Measurements from ENCODE around the gene ITM2C.

ITM2C gene

GRCh38 chr2:230874876-230875275 is 10.1 kb downstream of the ITM2C start:
- Mint-ChIP-seq H3K4me1 (peaks cover 88% of the 10 kb centered on the region), H3K27me3 (no peaks in the 10 kb centered on the region), H3K27ac (no peak overlapping the region)

GRCh38 chr2:230875347-230876315 is 10.9 kb downstream of the ITM2C start:
- Mint-ChIP-seq H3K9me3 (no peaks in the 10 kb centered on the region), H3K4me3 (no peak overlapping the region), H3K4me1 (peaks cover 80% of the 10 kb centered on the region), H3K27ac (peak overlapping the region in 1 of 2 donors; percentile 19), H3K27me3 (no peaks in the 10 kb centered on the region)
- DNase-seq (no peak), ATAC-seq (no peak)

More at GRCh38 chr2:230874876-230875275, 10.1 kb downstream of the ITM2C start:
- ATAC-seq (no peak), DNase-seq (no peak)
- no peaks in the 10 kb centered on the region for H3K9me3 Mint-ChIP-seq
- H3K4me3 Mint-ChIP-seq: peak overlapping the region; percentile 19 to 20

GRCh38 chr2:230877116-230877758 is 12.5 kb downstream of the ITM2C start:
- peaks cover 71% of the 10 kb centered on the region for H3K4me1 Mint-ChIP-seq
- H3K27ac Mint-ChIP-seq: peak overlapping the region; percentile 50 to 71
- no peaks in the 10 kb centered on the region for H3K27me3 Mint-ChIP-seq
- H3K9me3 Mint-ChIP-seq: no peaks in the 10 kb centered on the region
- H3K4me3 Mint-ChIP-seq: peak overlapping the region; percentile 35 to 75
- no peak for DNase-seq
- no peak for ATAC-seq

GRCh38 chr2:230877759-230878598 is 13.2 kb downstream of the ITM2C start:
- ATAC-seq (peak; percentile 91), DNase-seq (peak; percentile 58 to 85)

GRCh38 chr2:230878599-230879188 is 14.0 kb downstream of the ITM2C start:
- DNase-seq (peak in 1 of 2 donors; percentile 11), ATAC-seq (no peak)
- peaks cover 69% of the 10 kb centered on the region for H3K4me1 Mint-ChIP-seq
- H3K9me3 Mint-ChIP-seq: no peaks in the 10 kb centered on the region
- no peak overlapping the region for H3K4me3 Mint-ChIP-seq
- no peaks in the 10 kb centered on the region for H3K27me3 Mint-ChIP-seq
- H3K27ac Mint-ChIP-seq: no peak overlapping the region

More at GRCh38 chr2:230877759-230878598, 13.2 kb downstream of the ITM2C start:
- Mint-ChIP-seq H3K9me3 (no peaks in the 10 kb centered on the region), H3K27ac (peak overlapping the region; percentile 50 to 71), H3K27me3 (no peaks in the 10 kb centered on the region), H3K4me3 (peak overlapping the region; percentile 35 to 75), H3K4me1 (peaks cover 69% of the 10 kb centered on the region)

GRCh38 chr2:230879271-230879882 is 14.6 kb downstream of the ITM2C start:
- Mint-ChIP-seq H3K27ac (no peak overlapping the region), H3K27me3 (no peaks in the 10 kb centered on the region), H3K4me3 (no peak overlapping the region), H3K9me3 (no peaks in the 10 kb centered on the region), H3K4me1 (peaks cover 68% of the 10 kb centered on the region)
- DNase-seq: peak in 1 of 2 donors; percentile 4
- no peak for ATAC-seq

- peaks cover 63% of the 10 kb centered on the region for H3K4me1 Mint-ChIP-seq
- no peak overlapping the region for H3K4me3 Mint-ChIP-seq
- no peaks in the 10 kb centered on the region for H3K27me3 Mint-ChIP-seq
- H3K27ac Mint-ChIP-seq: no peak overlapping the region
- ATAC-seq (no peak), DNase-seq (no peak)
- no peaks in the 10 kb centered on the region for H3K9me3 Mint-ChIP-seq
Measured at GRCh38 chr2:230879891-230880290, 15.1 kb downstream of the ITM2C start.

GRCh38 chr2:230881840-230882239 is 17.1 kb downstream of the ITM2C start:
- DNase-seq (no peak), ATAC-seq (no peak)
- Mint-ChIP-seq H3K27ac (peak overlapping the region in 1 of 2 donors; percentile 71), H3K4me1 (peaks cover 57% of the 10 kb centered on the region), H3K9me3 (no peaks in the 10 kb centered on the region), H3K27me3 (no peaks in the 10 kb centered on the region), H3K4me3 (no peak overlapping the region)

GRCh38 chr2:230885463-230886130 is 20.9 kb downstream of the ITM2C start:
- H3K4me3 Mint-ChIP-seq: no peak overlapping the region
- no peak for ATAC-seq
- no peak for DNase-seq
- peaks cover 0 to 7% of the 10 kb centered on the region in 2 donors for H3K9me3 Mint-ChIP-seq
- no peaks in the 10 kb centered on the region for H3K27me3 Mint-ChIP-seq
- H3K27ac Mint-ChIP-seq: peak overlapping the region in 1 of 2 donors; percentile 45
- H3K4me1 Mint-ChIP-seq: peaks cover 39% of the 10 kb centered on the region

GRCh38 chr2:230886206-230886605 is 21.5 kb downstream of the ITM2C start:
- H3K4me3 Mint-ChIP-seq: no peak overlapping the region
- DNase-seq (no peak), ATAC-seq (no peak)
- H3K4me1 Mint-ChIP-seq: peaks cover 45% of the 10 kb centered on the region
- H3K27me3 Mint-ChIP-seq: no peaks in the 10 kb centered on the region
- H3K27ac Mint-ChIP-seq: no peak overlapping the region
- peaks cover 0 to 7% of the 10 kb centered on the region in 2 donors for H3K9me3 Mint-ChIP-seq

GRCh38 chr2:230886671-230887071 is 21.9 kb downstream of the ITM2C start:
- no peaks in the 10 kb centered on the region for H3K27me3 Mint-ChIP-seq
- no peak for ATAC-seq
- no peak overlapping the region for H3K27ac Mint-ChIP-seq
- no peak overlapping the region for H3K4me3 Mint-ChIP-seq
- peaks cover 49% of the 10 kb centered on the region for H3K4me1 Mint-ChIP-seq
- H3K9me3 Mint-ChIP-seq: peaks cover 0 to 7% of the 10 kb centered on the region in 2 donors
- no peak for DNase-seq

- ATAC-seq (no peak), DNase-seq (no peak)
- H3K27ac Mint-ChIP-seq: no peak overlapping the region
- H3K4me3 Mint-ChIP-seq: no peak overlapping the region
- peaks cover 56% of the 10 kb centered on the region for H3K4me1 Mint-ChIP-seq
- peaks cover 0 to 7% of the 10 kb centered on the region in 2 donors for H3K9me3 Mint-ChIP-seq
- no peaks in the 10 kb centered on the region for H3K27me3 Mint-ChIP-seq
Measured at GRCh38 chr2:230887342-230887741, 22.6 kb downstream of the ITM2C start.

- ATAC-seq (no peak), DNase-seq (no peak)
- Mint-ChIP-seq H3K9me3 (peaks cover 0 to 7% of the 10 kb centered on the region in 2 donors), H3K4me1 (peaks cover 57% of the 10 kb centered on the region), H3K4me3 (no peak overlapping the region), H3K27me3 (no peaks in the 10 kb centered on the region), H3K27ac (peak overlapping the region in 1 of 2 donors; percentile 71)
Measured at GRCh38 chr2:230888824-230889400, 24.2 kb downstream of the ITM2C start.

Measured in stimulated activated naive CD8-positive, alpha-beta T cell treated with anti-CD3 and anti-CD28 coated beads, Interleukin-15, amount 100 ng/mL, for 72 hours (primary cell).